ENCODE measurements around the gene RHOC. TPM values are rescaled to one million over a fixed set of nuclear protein-coding genes. Genes with fewer than 3 reads are reported as not detected.

RHOC gene
- total and polyA plus RNA-seq, 4 donors = 50.4 to 102 (median 68.8) TPM

DNA sequence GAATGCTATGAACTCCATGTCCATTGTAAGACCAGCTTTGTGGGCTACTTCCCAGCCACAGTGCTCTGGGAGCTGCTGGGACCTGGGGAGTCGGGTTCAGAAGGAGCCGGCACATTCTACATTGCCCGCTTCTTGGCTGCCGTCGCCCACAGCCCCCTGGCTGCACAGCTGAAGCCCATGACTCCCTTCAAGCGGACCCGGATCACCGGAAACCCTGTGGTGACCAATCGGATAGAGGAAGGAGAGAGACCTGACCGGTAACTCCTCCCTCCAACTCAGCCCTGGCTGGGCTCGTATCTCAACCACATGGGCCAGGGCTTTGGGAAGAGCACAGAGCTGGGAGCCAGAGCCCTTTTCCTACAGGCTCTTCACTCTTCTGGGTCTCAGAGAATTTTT lies 17.1 kb downstream of the RHOC start:
- peaks cover 4 to 44% (median 27%) of the 10 kb centered on the region in 4 donors for H3K36me3 ChIP-seq (ENCODE audit: control insufficient read depth in 4 of 4, insufficient read depth in 3 of 4, low read depth in 1 of 4, low read length in 3 of 4)
- H3K4me1 ChIP-seq (ENCODE audit: control insufficient read depth in 4 of 4, insufficient read depth in 4 of 4, low read length in 3 of 4) = no peaks in the 10 kb centered on the region
- H3K4me3 ChIP-seq (ENCODE audit: low read depth in 1 of 3, low read length in 3 of 3) = no peak overlapping the region
- no peaks in the 10 kb centered on the region for H3K9me3 ChIP-seq (ENCODE audit: control insufficient read depth in 4 of 4, low read length in 3 of 4)
- WGBS = 96% methylated on average over 11 of the region's 11 CpGs
- TF ChIP-seq, protein P1, sequence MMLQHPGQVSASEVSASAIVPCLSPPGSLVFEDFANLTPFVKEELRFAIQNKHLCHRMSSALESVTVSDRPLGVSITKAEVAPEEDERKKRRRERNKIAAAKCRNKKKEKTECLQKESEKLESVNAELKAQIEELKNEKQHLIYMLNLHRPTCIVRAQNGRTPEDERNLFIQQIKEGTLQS (IDR thresholded peaks at IDR 0.05) = no peak
- no peak for TF ChIP-seq JUND (IDR thresholded peaks at IDR 0.05)
- no peak for TF ChIP-seq SP1 (IDR thresholded peaks at IDR 0.05)
- TF ChIP-seq, protein P2, sequence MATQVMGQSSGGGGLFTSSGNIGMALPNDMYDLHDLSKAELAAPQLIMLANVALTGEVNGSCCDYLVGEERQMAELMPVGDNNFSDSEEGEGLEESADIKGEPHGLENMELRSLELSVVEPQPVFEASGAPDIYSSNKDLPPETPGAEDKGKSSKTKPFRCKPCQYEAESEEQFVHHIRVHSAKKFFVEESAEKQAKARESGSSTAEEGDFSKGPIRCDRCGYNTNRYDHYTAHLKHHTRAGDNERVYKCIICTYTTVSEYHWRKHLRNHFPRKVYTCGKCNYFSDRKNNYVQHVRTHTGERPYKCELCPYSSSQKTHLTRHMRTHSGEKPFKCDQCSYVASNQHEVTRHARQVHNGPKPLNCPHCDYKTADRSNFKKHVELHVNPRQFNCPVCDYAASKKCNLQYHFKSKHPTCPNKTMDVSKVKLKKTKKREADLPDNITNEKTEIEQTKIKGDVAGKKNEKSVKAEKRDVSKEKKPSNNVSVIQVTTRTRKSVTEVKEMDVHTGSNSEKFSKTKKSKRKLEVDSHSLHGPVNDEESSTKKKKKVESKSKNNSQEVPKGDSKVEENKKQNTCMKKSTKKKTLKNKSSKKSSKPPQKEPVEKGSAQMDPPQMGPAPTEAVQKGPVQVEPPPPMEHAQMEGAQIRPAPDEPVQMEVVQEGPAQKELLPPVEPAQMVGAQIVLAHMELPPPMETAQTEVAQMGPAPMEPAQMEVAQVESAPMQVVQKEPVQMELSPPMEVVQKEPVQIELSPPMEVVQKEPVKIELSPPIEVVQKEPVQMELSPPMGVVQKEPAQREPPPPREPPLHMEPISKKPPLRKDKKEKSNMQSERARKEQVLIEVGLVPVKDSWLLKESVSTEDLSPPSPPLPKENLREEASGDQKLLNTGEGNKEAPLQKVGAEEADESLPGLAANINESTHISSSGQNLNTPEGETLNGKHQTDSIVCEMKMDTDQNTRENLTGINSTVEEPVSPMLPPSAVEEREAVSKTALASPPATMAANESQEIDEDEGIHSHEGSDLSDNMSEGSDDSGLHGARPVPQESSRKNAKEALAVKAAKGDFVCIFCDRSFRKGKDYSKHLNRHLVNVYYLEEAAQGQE (IDR thresholded peaks at IDR 0.05) = no peak
- TF ChIP-seq, protein P3, sequence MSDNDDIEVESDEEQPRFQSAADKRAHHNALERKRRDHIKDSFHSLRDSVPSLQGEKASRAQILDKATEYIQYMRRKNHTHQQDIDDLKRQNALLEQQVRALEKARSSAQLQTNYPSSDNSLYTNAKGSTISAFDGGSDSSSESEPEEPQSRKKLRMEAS (IDR thresholded peaks at IDR 0.05) = no peak
- no peak for TF ChIP-seq HNF4G (IDR thresholded peaks at IDR 0.05)
- TF ChIP-seq HNF4A (conservative IDR thresholded peaks at IDR 0.05) = no peak
- no peak overlapping the region for H3K9ac ChIP-seq (ENCODE audit: low read depth in 1 of 2, low read length in 2 of 2)
- no peak for DNase-seq (ENCODE audit: low spot score)
- no peak overlapping the region for H3K27ac ChIP-seq (ENCODE audit: low read depth in 1 of 2, low read length in 2 of 2)
- no peaks in the 10 kb centered on the region for H3K27me3 ChIP-seq (ENCODE audit: control insufficient read depth in 4 of 4, insufficient read depth in 4 of 4, low read length in 3 of 4)

DNA sequence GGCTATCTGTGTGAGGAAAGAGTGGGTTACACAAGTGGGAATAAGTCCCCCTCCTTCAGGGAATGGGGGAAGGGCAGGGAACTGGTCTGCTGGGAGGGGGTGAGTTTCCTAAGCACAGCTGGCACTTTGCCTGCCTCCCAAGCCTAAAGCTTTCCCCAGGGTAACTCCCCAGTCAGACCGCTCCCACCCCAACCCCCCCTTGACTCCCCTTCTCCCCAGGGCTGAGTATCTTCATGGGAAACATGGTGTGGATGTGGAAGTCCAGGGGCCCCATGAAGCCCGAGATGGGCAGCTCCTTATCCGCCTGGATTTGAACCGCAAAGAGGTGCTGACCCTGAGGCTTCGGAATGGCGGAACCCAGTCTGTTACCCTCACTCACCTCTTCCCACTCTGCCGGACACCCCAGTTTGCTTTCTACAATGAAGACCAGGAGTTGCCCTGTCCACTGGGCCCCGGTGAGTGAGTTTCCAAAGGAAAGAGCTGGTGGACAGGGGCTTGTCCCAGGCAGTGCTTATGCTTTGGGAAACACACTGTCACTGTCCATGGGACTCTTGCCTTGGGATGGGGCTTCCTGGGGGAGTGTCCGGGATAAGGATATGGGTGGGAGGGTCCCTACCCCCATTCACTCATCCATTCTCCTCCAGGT lies 17.6 kb downstream of the RHOC start:
- Histone ChIP-seq H3K27ac (ENCODE audit: low read depth in 1 of 2, low read length in 2 of 2) (no peak overlapping the region), H3K36me3 (ENCODE audit: control insufficient read depth in 4 of 4, insufficient read depth in 3 of 4, low read depth in 1 of 4, low read length in 3 of 4) (peaks cover 4 to 39% (median 25%) of the 10 kb centered on the region in 4 donors), H3K4me3 (ENCODE audit: low read depth in 1 of 3, low read length in 3 of 3) (no peak overlapping the region), H3K27me3 (ENCODE audit: control insufficient read depth in 4 of 4, insufficient read depth in 4 of 4, low read length in 3 of 4) (no peaks in the 10 kb centered on the region), H3K9me3 (ENCODE audit: control insufficient read depth in 4 of 4, low read length in 3 of 4) (no peaks in the 10 kb centered on the region), H3K9ac (ENCODE audit: low read depth in 1 of 2, low read length in 2 of 2) (no peak overlapping the region), H3K4me1 (ENCODE audit: control insufficient read depth in 4 of 4, insufficient read depth in 4 of 4, low read length in 3 of 4) (no peaks in the 10 kb centered on the region)
- DNase-seq (ENCODE audit: low spot score) = peak; percentile 19
- TF ChIP-seq EGR1 (IDR thresholded peaks at IDR 0.05; ENCODE audit: low read depth in 2 of 2) (no peak), GABPA (IDR thresholded peaks at IDR 0.05 in 1 of 2, conservative IDR thresholded peaks at IDR 0.05 in 1 of 2) (no peak), HNF4G (IDR thresholded peaks at IDR 0.05) (no peak), TAF1 (conservative IDR thresholded peaks at IDR 0.05) (no peak), RXRA (IDR thresholded peaks at IDR 0.05) (no peak), FOXA2 (IDR thresholded peaks at IDR 0.05) (no peak), JUND (IDR thresholded peaks at IDR 0.05) (no peak), FOXA1 (IDR thresholded peaks at IDR 0.05) (no peak)
- TF ChIP-seq, protein P4, sequence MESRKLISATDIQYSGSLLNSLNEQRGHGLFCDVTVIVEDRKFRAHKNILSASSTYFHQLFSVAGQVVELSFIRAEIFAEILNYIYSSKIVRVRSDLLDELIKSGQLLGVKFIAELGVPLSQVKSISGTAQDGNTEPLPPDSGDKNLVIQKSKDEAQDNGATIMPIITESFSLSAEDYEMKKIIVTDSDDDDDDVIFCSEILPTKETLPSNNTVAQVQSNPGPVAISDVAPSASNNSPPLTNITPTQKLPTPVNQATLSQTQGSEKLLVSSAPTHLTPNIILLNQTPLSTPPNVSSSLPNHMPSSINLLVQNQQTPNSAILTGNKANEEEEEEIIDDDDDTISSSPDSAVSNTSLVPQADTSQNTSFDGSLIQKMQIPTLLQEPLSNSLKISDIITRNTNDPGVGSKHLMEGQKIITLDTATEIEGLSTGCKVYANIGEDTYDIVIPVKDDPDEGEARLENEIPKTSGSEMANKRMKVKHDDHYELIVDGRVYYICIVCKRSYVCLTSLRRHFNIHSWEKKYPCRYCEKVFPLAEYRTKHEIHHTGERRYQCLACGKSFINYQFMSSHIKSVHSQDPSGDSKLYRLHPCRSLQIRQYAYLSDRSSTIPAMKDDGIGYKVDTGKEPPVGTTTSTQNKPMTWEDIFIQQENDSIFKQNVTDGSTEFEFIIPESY (IDR thresholded peaks at IDR 0.05) = no peak
- TF ChIP-seq, protein P3 (IDR thresholded peaks at IDR 0.05) = no peak
- 93% methylated on average over 9 of the region's 9 CpGs for WGBS

Data from liver (tissue), 9 donors.